Body of pancreas (tissue), 4 donors: ENCODE measurements around the gene APC2. TPM values are rescaled to one million over a fixed set of nuclear protein-coding genes. Genes with fewer than 3 reads are reported as not detected.

ENCODE experiments used
- ATAC-seq: fragments of 150-250 bp; one replicate; pipeline ENCODE4 v1.9.1; 2016
- DNase-seq, 4 donors: peaks; one replicate each; pipeline ENCODE4 v3.0.0-alpha.2; 2019
- H3K27ac ChIP-seq, 4 donors: fragments of 200-600 bp; sonication (generic); 1 replicate in 3 of 4; 2 replicates in 1 of 4; pipeline versions ENCODE4 v1.5.1 to v1.6.1; 2016 to 2019; ENCODE audit warnings: mild to moderate bottlenecking in 1 of 4, mixed read lengths in 1 of 4, moderate library complexity in 1 of 4
- H3K27me3 ChIP-seq, 2 donors: fragments of 200-600 bp; sonication (generic); one replicate each; pipeline ENCODE4 v1.6.0; 2016; ENCODE audit warnings: mild to moderate bottlenecking in 1 of 2
- H3K36me3 ChIP-seq, 2 donors: fragments of 200-600 bp; sonication (generic); replicated peaks in 1 of 2; 2 replicates each; pipeline ENCODE4 v1.5.1; 2016; ENCODE audit warnings: low read depth in 2 of 2; ENCODE audit not compliant: insufficient read depth in 1 of 2
- H3K4me1 ChIP-seq: fragments of 200-600 bp; sonication (generic); one replicate; pipeline ENCODE4 v1.6.0; 2016
- H3K4me3 ChIP-seq, 2 donors: fragments of 200-600 bp; sonication (generic); 1 replicate in 1 of 2; 2 replicates in 1 of 2; pipeline ENCODE4 v1.5.1; 2016 to 2019
- H3K9me3 ChIP-seq, 3 donors: fragments of 200-600 bp; sonication (generic); 1 replicate in 2 of 3; 2 replicates in 1 of 3; pipeline ENCODE4 v1.5.1; 2016
- POLR2A ChIP-seq, 3 donors: fragments of 450-650 bp; IDR thresholded peaks; one replicate each; pipeline ENCODE4 v1.6.1; 2016; ENCODE audit warnings: antibody characterized with exemption in 3 of 3, mild to moderate bottlenecking in 2 of 3
- WGBS, 2 donors: methylation state at CpG; one replicate each; pipeline ENCODE4 v1.1.5; 2017; 5-methylcytosine and 5-hydroxymethylcytosine counted together
- intact Hi-C: fragments of 100-400 bp; cut with DNase I; formaldehyde crosslinking; loops from one replicate; pipeline ENCODE4 v1.15.1; 2023
- total RNA-seq, 2 donors: library from RNA; depleted of rRNA; stranded (reverse); fragments of >200 nt; gene quantifications; one replicate each; pipeline ENCODE4 v1.1.0, GENCODE V29; 2016
- TF ChIP-seq, protein P1 (sequence below), 7 experiments: fragments of 450-650 bp in 4 of 7; fragments of 200-600 bp in 3 of 7; sonication (generic) in 3 of 7; IDR thresholded peaks; one replicate each; pipeline ENCODE4 v1.5.1; 2016 to 2019; ENCODE audit warnings: antibody characterized with exemption in 7 of 7

The APC2 gene
- total RNA-seq, 2 donors from 2014 or later, result 0.26 TPM; not detected in 1

- H3K9me3 ChIP-seq, result no peaks in the 10 kb centered on the region
- DNase-seq (no peak), ATAC-seq (no peak)
- no peak overlapping the region for H3K4me3 ChIP-seq
- H3K4me1 ChIP-seq, result no peaks in the 10 kb centered on the region
- H3K27me3 ChIP-seq, result no peaks in the 10 kb centered on the region
- no peak for TF ChIP-seq POLR2A (IDR thresholded peaks at IDR 0.05)
- TF ChIP-seq, protein P1, sequence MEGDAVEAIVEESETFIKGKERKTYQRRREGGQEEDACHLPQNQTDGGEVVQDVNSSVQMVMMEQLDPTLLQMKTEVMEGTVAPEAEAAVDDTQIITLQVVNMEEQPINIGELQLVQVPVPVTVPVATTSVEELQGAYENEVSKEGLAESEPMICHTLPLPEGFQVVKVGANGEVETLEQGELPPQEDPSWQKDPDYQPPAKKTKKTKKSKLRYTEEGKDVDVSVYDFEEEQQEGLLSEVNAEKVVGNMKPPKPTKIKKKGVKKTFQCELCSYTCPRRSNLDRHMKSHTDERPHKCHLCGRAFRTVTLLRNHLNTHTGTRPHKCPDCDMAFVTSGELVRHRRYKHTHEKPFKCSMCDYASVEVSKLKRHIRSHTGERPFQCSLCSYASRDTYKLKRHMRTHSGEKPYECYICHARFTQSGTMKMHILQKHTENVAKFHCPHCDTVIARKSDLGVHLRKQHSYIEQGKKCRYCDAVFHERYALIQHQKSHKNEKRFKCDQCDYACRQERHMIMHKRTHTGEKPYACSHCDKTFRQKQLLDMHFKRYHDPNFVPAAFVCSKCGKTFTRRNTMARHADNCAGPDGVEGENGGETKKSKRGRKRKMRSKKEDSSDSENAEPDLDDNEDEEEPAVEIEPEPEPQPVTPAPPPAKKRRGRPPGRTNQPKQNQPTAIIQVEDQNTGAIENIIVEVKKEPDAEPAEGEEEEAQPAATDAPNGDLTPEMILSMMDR (IDR thresholded peaks at IDR 0.05), result no peak
- 86 to 93% methylated on average over 8 to 12 of the region's 14 CpGs for WGBS, 2 donors
- peaks cover 17 to 22% of the 10 kb centered on the region in 2 donors for H3K36me3 ChIP-seq
- H3K27ac ChIP-seq, result no peak overlapping the region
- intact Hi-C loops, result no loop called here
Observed at GRCh38 chr19:1430246-1430645, 19.7 kb upstream of the APC2 start.

- H3K9me3 ChIP-seq, result no peaks in the 10 kb centered on the region
- no peak overlapping the region for H3K27ac ChIP-seq
- peaks cover 17 to 21% of the 10 kb centered on the region in 2 donors for H3K36me3 ChIP-seq
- DNase-seq (no peak), ATAC-seq (no peak)
- no peaks in the 10 kb centered on the region for H3K27me3 ChIP-seq
- intact Hi-C loops, result no loop called here
- H3K4me1 ChIP-seq, result no peaks in the 10 kb centered on the region
- WGBS, 2 donors, result 90 to 92% methylated on average over 10 to 24 of the region's 24 CpGs
- H3K4me3 ChIP-seq, result no peak overlapping the region
- TF ChIP-seq, protein P1 (IDR thresholded peaks at IDR 0.05), result no peak
- no peak for TF ChIP-seq POLR2A (IDR thresholded peaks at IDR 0.05)
Observed at GRCh38 chr19:1431759-1432506, 18.0 kb upstream of the APC2 start.

DNA sequence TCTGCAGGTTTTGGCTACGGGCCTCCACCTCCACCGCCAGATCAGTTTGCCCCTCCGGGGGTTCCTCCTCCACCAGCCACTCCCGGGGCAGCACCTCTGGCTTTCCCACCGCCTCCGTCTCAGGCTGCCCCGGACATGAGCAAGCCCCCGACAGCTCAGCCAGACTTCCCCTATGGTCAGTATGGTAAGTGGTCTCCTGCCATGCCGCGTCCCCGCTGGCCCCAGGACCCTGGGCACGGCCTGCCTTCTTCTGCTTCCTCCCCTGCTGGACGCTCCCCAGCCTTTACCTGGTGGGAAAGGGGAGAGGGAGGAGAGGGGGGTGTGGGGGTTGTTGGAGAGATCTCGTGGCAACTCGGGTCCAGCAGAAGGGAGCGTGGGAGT lies 17.4 kb upstream of the APC2 start:
- 90 to 99% methylated on average over 12 to 16 of the region's 16 CpGs for whole genome bisulfite sequencing, 2 donors
- Histone ChIP-seq H3K9me3 (no peaks in the 10 kb centered on the region), H3K4me1 (peaks cover under 1% of the 10 kb centered on the region), H3K27me3 (no peaks in the 10 kb centered on the region), H3K27ac (no peak overlapping the region), H3K4me3 (no peak overlapping the region), H3K36me3 (peaks cover 17 to 21% of the 10 kb centered on the region in 2 donors)
- intact Hi-C loops, result no loop called here
- DNase-seq, result no peak
- no peak for ATAC-seq
- TF ChIP-seq, protein P1 (IDR thresholded peaks at IDR 0.05), result no peak
- TF ChIP-seq POLR2A (IDR thresholded peaks at IDR 0.05), result no peak

- H3K9me3 ChIP-seq, result no peaks in the 10 kb centered on the region
Observed at GRCh38 chr19:1433119-1434039, 16.5 kb upstream of the APC2 start.

More at GRCh38 chr19:1433119-1434039, 16.5 kb upstream of the APC2 start:
- no peak for DNase-seq
- Histone ChIP-seq H3K36me3 (peaks cover 17 to 21% of the 10 kb centered on the region in 2 donors), H3K4me3 (no peak overlapping the region), H3K27me3 (no peaks in the 10 kb centered on the region), H3K4me1 (peaks cover 7% of the 10 kb centered on the region), H3K27ac (no peak overlapping the region)
- ATAC-seq, result no peak
- no peak for TF ChIP-seq POLR2A (IDR thresholded peaks at IDR 0.05)
- TF ChIP-seq, protein P1 (IDR thresholded peaks at IDR 0.05), result no peak
- WGBS, 2 donors, result 88 to 90% methylated on average over 13 to 46 of the region's 47 CpGs
- intact Hi-C loops, result no loop called here
